ENCODE data around the gene UBE2F.
A peak's percentile ranks its signal among the peaks of the same experiment; 100 is the strongest.

The UBE2F gene, protein sequence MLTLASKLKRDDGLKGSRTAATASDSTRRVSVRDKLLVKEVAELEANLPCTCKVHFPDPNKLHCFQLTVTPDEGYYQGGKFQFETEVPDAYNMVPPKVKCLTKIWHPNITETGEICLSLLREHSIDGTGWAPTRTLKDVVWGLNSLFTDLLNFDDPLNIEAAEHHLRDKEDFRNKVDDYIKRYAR

GRCh38 chr2:237966565-237967462, at the start of gene UBE2F:
TSS of gene UBE2F (plus strand) at chr2:237967014. CDS start at chr2:237973108, 6,094 bp downstream.
- DNase-seq = peak; percentile 99

DNA sequence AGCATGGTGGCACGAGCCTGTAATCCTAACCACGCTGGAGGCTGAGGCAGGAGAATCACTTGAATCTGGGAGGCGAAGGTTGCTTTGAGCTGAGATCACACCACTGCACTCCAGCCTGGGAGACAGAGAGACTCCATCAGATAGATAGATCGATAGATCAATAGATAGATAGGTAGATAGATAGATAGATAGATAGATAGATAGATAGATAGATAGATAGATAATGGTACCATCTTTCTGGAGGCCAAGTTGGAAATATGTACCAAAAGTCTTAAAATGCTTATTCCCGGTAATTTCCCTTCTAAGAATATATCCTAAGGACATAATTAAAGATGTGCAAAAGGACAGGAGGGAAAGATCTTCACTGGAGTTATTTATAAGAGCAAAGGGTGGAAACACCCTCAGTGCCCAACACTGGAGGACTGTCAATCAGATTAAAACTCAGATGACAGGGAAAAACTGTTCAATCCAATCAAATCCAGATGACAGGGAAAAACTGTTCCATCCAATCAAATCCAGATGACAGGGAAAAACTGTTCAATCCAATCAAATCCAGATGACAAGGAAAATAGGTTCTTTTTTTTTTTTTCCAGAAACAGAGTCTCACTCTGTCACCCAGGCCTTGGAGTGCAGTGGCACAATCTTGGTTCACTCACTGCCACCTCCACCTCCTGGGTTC, 49.0 kb upstream of the UBE2F start:
- no peak for DNase-seq

DNA sequence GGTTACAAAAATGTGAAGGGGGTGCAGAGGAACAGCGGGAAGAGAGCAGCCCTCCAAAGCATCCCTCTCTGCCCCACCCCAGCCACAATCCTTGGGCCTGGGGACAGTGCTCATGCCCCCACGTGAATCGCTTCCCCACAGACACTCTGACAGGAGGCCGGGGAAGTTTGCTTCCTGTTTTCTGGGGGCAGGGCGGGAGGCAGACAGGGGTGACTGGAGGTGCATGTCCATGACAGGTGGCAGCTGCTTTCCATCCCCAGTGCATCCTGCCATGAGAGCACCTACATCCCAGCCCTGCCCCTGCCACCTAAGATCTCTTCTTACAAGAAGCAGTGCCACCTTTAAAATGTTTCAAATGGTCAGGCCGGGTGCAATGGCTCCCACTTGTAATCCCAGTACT, 47.2 kb upstream of the UBE2F start:
- DNase-seq = no peak

DNA sequence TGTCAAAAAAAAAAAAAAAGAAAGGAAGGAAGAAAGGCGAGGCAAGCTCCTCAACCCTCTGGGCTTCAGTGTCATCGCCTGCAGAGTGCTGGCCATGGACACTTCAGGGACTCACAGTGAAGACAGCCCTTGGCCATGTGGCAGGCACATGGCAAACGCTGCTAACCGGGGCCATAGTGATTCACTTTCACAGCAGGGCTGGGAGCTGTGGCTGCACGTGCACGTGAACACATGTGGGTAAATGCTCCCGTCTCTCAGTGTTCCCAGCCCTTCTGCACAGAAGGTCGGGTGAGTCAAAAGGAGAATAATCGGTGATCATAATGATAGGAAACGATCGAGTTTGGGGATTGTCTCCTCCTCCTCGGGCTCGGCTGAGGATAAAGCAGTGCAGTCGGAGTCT, 46.1 kb upstream of the UBE2F start:
- DNase-seq = no peak

DNA sequence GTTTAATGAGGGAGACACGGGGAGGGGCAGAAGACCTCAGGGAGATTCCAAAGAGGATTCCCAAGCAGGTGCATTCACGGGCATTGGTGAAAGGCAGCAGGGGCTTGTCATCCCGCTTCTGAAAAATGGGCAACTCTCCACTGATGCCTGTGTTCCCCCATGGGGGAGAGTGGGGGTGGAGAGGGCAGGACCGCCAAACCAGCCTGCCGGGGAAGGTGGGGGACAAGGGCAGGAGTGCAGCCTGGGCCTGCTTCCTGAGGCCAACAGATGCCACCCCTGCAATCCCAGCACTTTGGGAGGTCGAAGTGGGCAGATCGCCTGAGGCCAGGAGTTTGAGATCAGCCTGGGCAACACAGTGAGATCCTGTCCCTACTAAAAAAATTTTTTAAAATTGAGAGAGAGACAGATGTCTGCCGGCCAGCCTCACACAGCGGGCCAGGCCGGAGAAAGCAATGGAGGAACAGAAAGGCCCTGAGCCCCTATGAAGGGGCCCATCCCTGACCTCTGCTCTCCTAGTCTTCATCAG, 44.8 kb upstream of the UBE2F start:
- no peak for DNase-seq

GRCh38 chr2:237922641-237923361, 44.0 kb upstream of the UBE2F start:
- peak in 1 of 2 experiments; percentile 47 for DNase-seq

- DNase-seq = peak; percentile 88 to 89
Measured at GRCh38 chr2:237923481-237924163, 43.2 kb upstream of the UBE2F start.

DNA sequence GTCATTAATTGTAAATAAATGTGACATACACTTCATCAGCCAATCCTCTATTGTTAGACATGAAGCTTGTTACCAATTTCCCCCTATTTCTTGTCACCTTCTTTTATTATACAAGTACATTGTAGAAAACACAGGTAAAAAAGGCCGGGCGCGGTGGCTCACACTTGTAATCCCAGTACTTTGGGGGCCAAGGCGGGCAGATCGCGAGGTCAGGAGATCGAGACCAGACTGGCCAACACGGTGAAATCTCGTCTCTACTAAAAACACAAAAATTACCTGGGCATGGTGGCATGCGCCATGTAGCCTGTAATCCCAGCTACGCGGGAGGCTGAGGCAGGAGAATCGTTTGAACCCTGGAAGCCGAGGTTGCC, 42.7 kb upstream of the UBE2F start:
- no peak for DNase-seq

- DNase-seq = no peak
Measured at GRCh38 chr2:237927135-237927534, 39.7 kb upstream of the UBE2F start.

DNA sequence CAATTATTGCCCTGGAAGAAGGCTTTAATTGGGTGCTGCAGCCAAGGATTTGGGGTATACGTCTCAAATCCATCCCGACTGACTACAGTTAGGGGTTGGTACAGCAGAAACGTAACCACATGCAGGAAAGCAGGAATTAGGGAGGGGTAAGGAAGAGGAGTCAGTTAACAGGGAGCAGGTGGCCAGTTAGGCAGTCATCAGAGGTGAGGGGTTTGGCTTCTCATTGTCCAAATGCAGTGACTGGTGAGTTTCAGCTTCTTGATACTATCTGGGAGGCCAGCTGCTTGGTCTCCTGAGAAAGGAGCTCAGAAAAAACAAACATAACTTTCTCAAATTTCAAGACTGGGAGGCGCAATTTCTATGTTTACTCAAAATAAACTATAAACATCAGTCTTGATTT, 38.8 kb upstream of the UBE2F start:
- DNase-seq = no peak

GRCh38 chr2:237929979-237930378, 36.8 kb upstream of the UBE2F start:
- no peak for DNase-seq

DNA sequence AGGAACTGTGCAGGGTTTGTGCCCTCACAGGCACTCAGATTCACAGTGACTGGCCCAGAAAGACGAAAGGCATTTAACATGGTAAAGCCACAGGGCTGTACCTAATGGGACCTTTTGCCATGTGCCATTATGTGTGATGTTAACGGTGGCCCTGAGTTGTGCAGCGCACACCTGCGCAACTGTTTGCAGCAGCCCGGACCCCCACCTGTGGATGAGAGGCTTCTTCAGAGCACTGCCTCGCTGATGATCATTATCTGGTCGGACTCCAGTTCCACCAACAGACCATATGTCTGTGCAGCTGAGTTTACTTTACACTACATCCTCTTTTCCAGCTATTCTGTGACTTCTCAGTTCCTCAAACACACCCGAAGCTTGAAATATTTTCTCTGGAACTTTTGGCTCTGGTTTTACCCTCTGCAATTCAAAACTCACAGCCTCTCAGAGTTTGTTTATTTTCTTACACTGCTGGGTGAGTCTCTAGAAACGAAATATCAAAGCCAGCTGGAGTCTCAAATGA, 35.6 kb upstream of the UBE2F start:
- DNase-seq = no peak

- DNase-seq = no peak
Measured at GRCh38 chr2:237932731-237933131, 34.1 kb upstream of the UBE2F start.

DNA sequence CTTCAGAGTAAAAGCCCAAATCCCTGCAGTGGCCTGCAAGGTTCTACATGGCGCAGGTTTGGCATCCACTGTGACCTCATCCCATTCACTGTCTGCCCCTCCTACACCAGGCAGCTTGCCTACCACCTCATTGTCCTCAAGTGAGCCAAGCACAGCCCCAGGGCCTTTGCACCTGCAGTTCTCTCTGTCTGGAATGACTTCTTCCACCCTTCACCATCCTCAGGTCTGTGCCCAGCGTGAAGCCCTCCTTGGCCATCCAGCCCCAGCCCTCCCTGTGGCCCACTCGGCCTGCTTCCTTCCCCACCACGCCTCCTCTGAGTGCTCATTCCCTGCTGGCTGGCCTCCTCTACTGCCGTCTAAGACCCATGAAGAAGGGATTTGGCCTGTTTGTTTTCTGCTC, 32.6 kb upstream of the UBE2F start:
- DNase-seq = no peak

- DNase-seq = no peak
Measured at GRCh38 chr2:237935740-237936452, 30.9 kb upstream of the UBE2F start.

DNA sequence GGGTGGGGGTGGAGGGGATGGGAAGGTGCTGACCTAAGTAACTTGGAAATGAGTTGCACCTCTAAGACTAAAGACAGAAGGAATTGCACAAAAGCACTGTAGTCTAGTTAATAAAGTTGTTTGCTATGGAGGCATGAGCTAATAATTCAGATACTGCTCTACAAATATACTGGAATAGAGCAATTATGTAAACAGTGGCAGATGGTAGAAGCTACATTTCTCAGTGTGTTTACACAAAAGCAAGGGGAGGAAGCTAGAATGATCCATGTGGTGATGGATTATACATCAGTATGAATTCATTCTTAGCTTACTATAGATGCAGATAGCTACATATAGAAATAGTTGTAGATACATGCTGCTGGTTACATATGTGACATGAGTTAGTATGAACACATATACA, 27.6 kb upstream of the UBE2F start:
- DNase-seq = no peak

GRCh38 chr2:237940828-237941227, 26.0 kb upstream of the UBE2F start:
- DNase-seq = no peak

DNA sequence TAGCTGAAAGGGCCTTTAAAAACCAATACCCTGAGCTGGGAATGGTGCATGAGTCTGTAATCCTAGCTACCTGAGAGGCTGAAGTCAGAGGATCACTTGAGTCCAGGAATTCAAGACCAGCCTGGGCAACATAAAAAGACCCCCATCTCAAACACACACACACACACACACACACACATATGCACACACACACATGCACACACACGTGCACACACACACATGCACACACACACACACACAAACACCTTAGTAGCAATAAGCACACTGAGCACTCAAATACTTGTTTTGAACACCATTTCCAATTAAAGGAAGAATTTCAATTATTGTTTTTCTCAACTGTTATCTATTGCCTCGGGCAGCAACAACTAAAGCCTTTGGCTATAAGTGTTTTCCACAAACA, 25.6 kb upstream of the UBE2F start:
- no peak for DNase-seq

DNA sequence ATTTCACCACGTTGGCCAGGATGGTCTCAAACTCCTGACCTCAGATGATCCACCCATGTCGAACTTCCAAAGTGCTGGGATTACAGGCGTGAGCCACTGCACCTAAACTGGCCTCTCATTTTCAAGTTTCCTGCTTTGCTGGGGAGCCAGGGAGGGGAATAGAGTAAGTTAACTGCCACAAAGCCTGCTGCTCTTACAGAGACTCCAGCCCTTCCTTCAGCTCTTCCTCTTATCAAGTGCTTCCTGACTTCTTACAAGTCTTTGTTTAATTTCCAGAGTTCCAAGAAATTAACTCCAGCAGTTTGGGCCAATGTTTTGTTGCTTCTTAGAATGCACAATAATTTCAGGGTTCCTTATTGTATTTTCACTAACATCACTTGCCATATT, 24.3 kb upstream of the UBE2F start:
- no peak for DNase-seq

GRCh38 chr2:237943395-237944094, 23.3 kb upstream of the UBE2F start:
- DNase-seq = no peak

GRCh38 chr2:237944302-237944701, 22.5 kb upstream of the UBE2F start:
- DNase-seq = no peak

Data from activated T-cell treated with anti-CD3 and anti-CD28 coated beads, Interleukin-2, amount 50 U/mL, for 48 hours (primary cell).